GM06990 (cell line): Measurements from ENCODE around the gene CLK2.
"Not testable (repeated sequence)": the region's sequence is repeated elsewhere in the genome, so short reads cannot be mapped to it uniquely, and the experiment has no call there.

Source experiments
- DNase-seq: peaks from one replicate; pipeline ENCODE4 v3.0.0-alpha.2; 2011; ENCODE audit not compliant: insufficient read length; ENCODE audit errors: extremely low read depth
- H3K27me3 ChIP-seq: replicated peaks from 2 replicates; pipeline ENCODE4 v1.6.0; 2011; ENCODE audit warnings: low read length; ENCODE audit not compliant: control insufficient read depth, insufficient read depth
- H3K36me3 ChIP-seq: 2 replicates; pipeline ENCODE4 v1.5.1; 2011; ENCODE audit warnings: low read length; ENCODE audit not compliant: control insufficient read depth, insufficient read depth
- H3K4me3 ChIP-seq: replicated peaks from 2 replicates; pipeline ENCODE4 v1.5.1; 2011; ENCODE audit warnings: low read depth, mild to moderate bottlenecking, control low read depth, low read length
- TF ChIP-seq, protein P1 (sequence below): IDR thresholded peaks from 2 replicates; pipeline ENCODE4 v1.5.1; 2011; ENCODE audit warnings: low read length, control low read depth, mild to moderate bottlenecking, inconsistent platforms; ENCODE audit not compliant: insufficient read depth, poor library complexity, severe bottlenecking

CLK2 gene

GRCh38 chr1:155241841-155242264 is 31.5 kb downstream of the CLK2 start:
- TF ChIP-seq, protein P1, sequence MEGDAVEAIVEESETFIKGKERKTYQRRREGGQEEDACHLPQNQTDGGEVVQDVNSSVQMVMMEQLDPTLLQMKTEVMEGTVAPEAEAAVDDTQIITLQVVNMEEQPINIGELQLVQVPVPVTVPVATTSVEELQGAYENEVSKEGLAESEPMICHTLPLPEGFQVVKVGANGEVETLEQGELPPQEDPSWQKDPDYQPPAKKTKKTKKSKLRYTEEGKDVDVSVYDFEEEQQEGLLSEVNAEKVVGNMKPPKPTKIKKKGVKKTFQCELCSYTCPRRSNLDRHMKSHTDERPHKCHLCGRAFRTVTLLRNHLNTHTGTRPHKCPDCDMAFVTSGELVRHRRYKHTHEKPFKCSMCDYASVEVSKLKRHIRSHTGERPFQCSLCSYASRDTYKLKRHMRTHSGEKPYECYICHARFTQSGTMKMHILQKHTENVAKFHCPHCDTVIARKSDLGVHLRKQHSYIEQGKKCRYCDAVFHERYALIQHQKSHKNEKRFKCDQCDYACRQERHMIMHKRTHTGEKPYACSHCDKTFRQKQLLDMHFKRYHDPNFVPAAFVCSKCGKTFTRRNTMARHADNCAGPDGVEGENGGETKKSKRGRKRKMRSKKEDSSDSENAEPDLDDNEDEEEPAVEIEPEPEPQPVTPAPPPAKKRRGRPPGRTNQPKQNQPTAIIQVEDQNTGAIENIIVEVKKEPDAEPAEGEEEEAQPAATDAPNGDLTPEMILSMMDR: no peak
- no peak for DNase-seq
- H3K4me3 ChIP-seq: no peak overlapping the region
- no peaks in the 10 kb centered on the region for H3K27me3 ChIP-seq
- peaks cover 2% of the 10 kb centered on the region; the same call in 1 of the 2 replicates for H3K36me3 ChIP-seq

DNA sequence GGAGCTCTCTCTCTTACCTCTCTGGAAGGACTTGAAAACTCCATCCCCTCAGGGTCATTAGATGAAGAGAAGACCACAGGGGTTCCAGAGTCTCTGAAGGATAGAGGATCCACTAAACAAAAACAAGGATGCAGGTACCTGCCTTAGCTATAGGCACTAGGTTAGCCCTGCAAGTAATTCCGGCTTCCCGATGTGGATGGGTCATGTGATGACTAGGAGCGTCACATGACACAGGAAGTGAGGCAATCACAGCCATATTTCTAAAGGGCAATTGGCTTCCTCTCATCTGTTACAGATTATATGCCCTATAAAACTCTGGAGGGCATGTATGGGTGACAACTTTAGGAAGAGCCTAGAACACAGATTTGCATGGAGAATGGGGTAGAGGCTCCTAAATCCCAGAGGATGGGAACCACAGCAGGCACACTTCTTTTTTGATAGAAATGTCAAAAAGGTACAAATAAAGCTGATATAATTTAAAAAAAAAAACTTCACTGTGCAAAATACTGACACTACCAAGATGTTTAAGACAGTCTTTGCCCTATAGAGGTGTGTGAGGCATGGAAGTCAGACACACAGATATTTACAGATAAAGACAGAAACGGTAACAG is 32.1 kb downstream of the CLK2 start:
- peak overlapping the region; percentile 60 for H3K4me3 ChIP-seq
- TF ChIP-seq, protein P1: no peak
- DNase-seq: no peak
- no peaks in the 10 kb centered on the region for H3K27me3 ChIP-seq
- peaks cover 2% of the 10 kb centered on the region; the same call in 1 of the 2 replicates for H3K36me3 ChIP-seq

- TF ChIP-seq, protein P1: no peak
- Histone ChIP-seq H3K27me3 (no peaks in the 10 kb centered on the region), H3K36me3 (peaks cover 8% of the 10 kb centered on the region), H3K4me3 (no peak overlapping the region)
- no peak for DNase-seq
Observed at GRCh38 chr1:155236451-155236850, 36.9 kb downstream of the CLK2 start.

GRCh38 chr1:155235375-155235774 is 37.9 kb downstream of the CLK2 start:
- not testable (repeated sequence) for DNase-seq, H3K27me3 ChIP-seq, H3K4me3 ChIP-seq, H3K36me3 ChIP-seq

GRCh38 chr1:155233502-155233901 is 39.8 kb downstream of the CLK2 start:
- H3K27me3 ChIP-seq, H3K36me3 ChIP-seq, DNase-seq, H3K4me3 ChIP-seq: not testable (repeated sequence)

GRCh38 chr1:155232001-155232978 is 41.0 kb downstream of the CLK2 start:
- H3K36me3 ChIP-seq, H3K27me3 ChIP-seq, DNase-seq, H3K4me3 ChIP-seq: not testable (repeated sequence)

DNA sequence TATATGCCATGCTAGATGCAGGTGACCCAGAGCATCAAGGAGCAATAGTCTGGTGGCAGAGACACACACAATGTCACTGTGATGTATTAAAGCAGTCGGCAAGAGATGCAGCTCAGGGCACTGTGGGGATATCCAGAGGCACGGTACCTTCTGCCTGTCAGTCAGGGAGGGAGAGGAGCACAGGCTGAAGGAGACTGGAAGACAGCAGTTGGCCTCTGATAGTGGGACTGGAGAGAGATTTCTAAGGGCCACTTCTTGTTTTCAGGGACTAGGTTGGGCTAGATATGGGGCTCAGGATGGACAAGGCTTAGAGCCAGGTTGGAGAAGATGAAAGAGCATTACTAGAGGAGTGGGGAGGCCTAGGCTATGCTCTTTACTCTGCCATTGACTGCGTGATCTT is 42.0 kb downstream of the CLK2 start:
- not testable (repeated sequence) for H3K27me3 ChIP-seq, DNase-seq, H3K36me3 ChIP-seq, H3K4me3 ChIP-seq
